ENCODE data around the gene GOLT1A.

DNA sequence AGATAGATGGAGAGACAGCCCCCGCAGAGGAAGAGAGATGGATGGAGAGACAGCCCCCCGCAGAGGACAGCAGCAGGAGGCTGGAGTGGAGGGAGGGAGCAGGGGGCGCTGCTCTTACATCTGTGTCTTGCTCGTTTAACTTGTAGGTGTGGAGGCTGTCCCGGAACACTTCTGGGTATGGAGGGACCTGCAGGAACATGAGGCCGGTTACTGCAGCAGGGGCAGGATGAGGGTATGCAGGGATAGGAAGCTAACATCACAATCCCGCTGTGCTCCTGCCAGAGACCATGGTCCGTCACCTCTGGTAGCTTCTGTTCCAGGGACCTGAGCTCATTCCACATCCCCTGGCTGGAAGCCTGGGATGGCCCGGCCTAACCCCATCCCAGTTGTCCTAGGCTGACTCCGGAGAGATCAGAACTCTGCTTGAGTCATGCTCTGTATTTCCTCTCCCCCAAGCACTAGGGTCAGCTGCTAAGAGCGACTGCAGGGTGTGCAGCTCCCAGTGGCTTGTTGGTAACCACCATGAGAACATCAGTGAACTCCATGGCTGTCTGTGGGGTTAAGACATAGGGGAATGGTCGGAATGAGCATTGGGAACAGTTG lies 36.7 kb upstream of the GOLT1A start:
- TF ChIP-seq, protein P1, sequence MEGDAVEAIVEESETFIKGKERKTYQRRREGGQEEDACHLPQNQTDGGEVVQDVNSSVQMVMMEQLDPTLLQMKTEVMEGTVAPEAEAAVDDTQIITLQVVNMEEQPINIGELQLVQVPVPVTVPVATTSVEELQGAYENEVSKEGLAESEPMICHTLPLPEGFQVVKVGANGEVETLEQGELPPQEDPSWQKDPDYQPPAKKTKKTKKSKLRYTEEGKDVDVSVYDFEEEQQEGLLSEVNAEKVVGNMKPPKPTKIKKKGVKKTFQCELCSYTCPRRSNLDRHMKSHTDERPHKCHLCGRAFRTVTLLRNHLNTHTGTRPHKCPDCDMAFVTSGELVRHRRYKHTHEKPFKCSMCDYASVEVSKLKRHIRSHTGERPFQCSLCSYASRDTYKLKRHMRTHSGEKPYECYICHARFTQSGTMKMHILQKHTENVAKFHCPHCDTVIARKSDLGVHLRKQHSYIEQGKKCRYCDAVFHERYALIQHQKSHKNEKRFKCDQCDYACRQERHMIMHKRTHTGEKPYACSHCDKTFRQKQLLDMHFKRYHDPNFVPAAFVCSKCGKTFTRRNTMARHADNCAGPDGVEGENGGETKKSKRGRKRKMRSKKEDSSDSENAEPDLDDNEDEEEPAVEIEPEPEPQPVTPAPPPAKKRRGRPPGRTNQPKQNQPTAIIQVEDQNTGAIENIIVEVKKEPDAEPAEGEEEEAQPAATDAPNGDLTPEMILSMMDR (IDR thresholded peaks at IDR 0.05) = no peak
- TF ChIP-seq POLR2A (IDR thresholded peaks at IDR 0.05) (no peak), EP300 (IDR thresholded peaks at IDR 0.05) (no peak), POLR2AphosphoS5 (IDR thresholded peaks at IDR 0.05) (no peak)
